ENCODE results near the gene CD164L2.

The CD164L2 gene

DNA sequence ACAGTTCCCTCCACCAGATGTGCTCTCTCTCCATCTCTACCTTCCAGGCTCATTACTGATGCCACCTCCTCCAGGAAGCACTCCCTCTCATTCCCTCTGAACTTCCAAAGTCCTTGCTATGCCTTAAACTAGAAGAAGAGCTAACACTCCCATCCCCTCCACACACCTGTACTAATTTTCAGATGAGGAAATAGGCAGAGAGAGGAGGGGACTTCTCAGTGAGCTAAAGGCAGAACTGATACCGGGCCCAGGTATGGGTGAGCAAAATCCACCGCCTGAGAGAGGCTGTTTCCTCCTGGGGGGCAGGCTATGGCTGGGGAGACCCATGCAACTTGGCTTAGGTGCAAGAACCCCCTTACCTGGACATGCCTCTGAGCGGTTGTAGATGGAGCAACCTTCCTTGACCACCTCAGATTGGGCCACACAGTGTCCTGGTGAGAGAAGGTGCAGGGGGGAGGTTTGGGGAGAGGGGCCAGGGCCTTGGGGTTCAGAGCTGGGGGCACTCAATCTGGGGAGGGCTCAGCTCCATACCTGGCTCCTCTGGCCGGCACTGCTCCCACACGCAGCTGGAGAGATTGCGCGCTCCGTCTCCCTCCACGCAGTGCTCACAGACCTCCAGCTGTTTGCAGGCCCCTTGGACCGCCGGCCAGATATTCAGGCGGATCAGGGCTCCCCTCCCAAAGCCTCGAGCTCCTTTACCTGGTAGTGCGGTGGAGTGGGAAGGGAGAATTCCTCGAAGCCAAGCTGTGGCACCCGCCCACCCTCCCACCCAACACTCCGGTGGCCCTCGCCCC is 967 bp downstream of the CD164L2 start:
- Histone ChIP-seq H3K4me3 (no peak overlapping the region), H3K9ac (ENCODE audit: insufficient read length) (no peak overlapping the region), H3K36me3 (ENCODE audit: insufficient read depth, low read length) (no peaks in the 10 kb centered on the region), H3K9me3 (ENCODE audit: low read depth, low read length) (no peaks in the 10 kb centered on the region), H3K27ac (no peak overlapping the region)
- TF ChIP-seq EZH2 (IDR thresholded peaks at IDR 0.05) = no peak
- no peak for TF ChIP-seq FOXP2 (optimal IDR thresholded peaks at IDR 0.05; ENCODE audit: control extremely low read depth, extremely low read length, insufficient read depth)
- TF ChIP-seq POLR2AphosphoS5 (IDR thresholded peaks at IDR 0.05; ENCODE audit: borderline replicate concordance, low read depth, low read length) = no peak
- no peak for DNase-seq (ENCODE audit: low read depth, low spot score)

DNA sequence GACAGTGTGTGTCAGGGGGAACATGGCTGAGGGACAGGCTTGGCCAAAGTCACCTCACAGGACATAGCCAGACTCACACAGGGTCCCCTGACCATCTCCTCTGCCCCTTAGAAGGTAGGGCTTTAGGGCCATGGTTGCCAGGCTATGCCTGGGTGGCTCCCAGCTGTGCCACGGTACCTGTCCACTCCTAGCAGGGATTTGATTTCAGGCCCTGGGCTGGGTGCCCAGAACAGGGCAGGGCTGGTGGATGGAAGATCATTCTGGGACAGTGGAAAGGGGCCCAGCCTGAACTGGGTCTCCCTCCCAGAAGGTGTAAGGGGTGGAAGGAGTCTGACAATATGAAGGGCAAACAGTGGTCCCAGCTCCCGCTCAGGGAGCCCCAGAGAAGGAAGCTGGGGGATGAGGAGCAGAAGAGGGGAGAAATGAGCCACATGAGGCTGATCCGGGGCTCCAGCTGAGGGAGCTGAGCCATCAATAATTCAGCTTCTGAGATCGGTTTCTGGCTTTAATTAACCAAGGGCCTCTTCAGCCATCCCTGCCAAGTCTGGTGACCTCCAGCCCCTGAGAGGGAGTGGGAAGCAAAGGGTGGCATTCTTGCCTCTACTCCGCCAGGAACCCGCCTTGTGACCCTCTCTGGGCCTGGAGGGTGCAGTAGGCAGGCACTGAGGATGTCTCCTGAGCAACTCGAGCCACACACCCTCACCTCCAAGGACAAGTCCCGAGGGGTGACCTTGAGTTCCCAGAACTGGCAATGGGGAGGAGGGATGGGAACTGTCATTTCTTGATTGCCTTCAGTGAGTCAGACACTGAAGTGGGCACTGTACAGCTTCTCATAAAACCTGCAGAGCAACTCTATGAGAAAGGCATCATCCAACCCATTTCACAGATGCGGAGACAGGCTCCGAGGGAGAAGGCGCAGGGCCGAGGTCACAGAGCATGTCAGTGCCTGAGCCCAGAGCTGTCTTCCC is 2.1 kb downstream of the CD164L2 start:
- Histone ChIP-seq H3K4me3 (no peak overlapping the region), H3K27ac (no peak overlapping the region), H3K9ac (ENCODE audit: insufficient read length) (no peak overlapping the region), H3K9me3 (ENCODE audit: low read depth, low read length) (no peaks in the 10 kb centered on the region), H3K36me3 (ENCODE audit: insufficient read depth, low read length) (no peaks in the 10 kb centered on the region)
- TF ChIP-seq FOXP2 (optimal IDR thresholded peaks at IDR 0.05; ENCODE audit: control extremely low read depth, extremely low read length, insufficient read depth) (no peak), EZH2 (IDR thresholded peaks at IDR 0.05) (no peak), POLR2AphosphoS5 (IDR thresholded peaks at IDR 0.05; ENCODE audit: borderline replicate concordance, low read depth, low read length) (no peak)
- DNase-seq (ENCODE audit: low read depth, low spot score) = no peak

GRCh38 chr1:27380224-27380623 is 2.9 kb downstream of the CD164L2 start:
- H3K4me3 ChIP-seq = no peak overlapping the region
- H3K36me3 ChIP-seq (ENCODE audit: insufficient read depth, low read length) = no peaks in the 10 kb centered on the region
- no peaks in the 10 kb centered on the region for H3K9me3 ChIP-seq (ENCODE audit: low read depth, low read length)
- no peak overlapping the region for H3K9ac ChIP-seq (ENCODE audit: insufficient read length)
- no peak overlapping the region for H3K27ac ChIP-seq
- DNase-seq (ENCODE audit: low read depth, low spot score) = no peak
- no peak for TF ChIP-seq FOXP2 (optimal IDR thresholded peaks at IDR 0.05; ENCODE audit: control extremely low read depth, extremely low read length, insufficient read depth)
- no peak for TF ChIP-seq EZH2 (IDR thresholded peaks at IDR 0.05)

DNA sequence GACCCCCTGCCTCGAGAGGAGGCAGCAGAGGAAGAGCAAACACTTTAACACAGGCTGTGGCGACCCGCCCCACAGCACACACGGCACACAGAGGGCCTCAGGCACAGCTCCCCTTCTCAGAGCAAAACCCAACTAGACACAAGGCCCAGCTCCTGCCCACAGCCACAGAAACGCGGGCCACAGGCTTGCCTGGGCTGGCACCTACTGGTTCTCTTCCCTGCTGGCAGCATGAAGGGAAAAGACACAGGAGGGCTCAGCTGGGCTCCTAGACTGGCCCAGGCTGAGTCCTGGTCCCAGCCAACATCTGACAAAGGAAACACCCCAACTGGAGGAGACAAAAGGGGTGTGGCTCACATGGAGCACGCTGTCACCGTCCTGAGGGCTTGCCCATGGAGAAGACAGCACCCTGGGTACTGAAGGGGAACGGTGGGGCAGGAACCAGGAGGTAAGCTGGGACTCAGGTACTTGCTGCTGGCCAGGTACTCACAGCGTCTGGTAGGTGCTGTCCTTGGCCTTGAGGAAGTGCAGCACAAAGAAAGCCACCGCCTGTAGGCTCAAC is 3.5 kb downstream of the CD164L2 start:
- TF ChIP-seq EZH2 (IDR thresholded peaks at IDR 0.05) (no peak), FOXP2 (optimal IDR thresholded peaks at IDR 0.05; ENCODE audit: control extremely low read depth, extremely low read length, insufficient read depth) (no peak), POLR2AphosphoS5 (IDR thresholded peaks at IDR 0.05; ENCODE audit: borderline replicate concordance, low read depth, low read length) (no peak)
- Histone ChIP-seq H3K9ac (ENCODE audit: insufficient read length) (no peak overlapping the region), H3K9me3 (ENCODE audit: low read depth, low read length) (no peaks in the 10 kb centered on the region), H3K27ac (no peak overlapping the region), H3K4me3 (no peak overlapping the region), H3K36me3 (ENCODE audit: insufficient read depth, low read length) (no peaks in the 10 kb centered on the region)
- DNase-seq (ENCODE audit: low read depth, low spot score) = no peak

GRCh38 chr1:27377760-27378495 is 5.2 kb downstream of the CD164L2 start:
- TF ChIP-seq FOXP2 (optimal IDR thresholded peaks at IDR 0.05; ENCODE audit: control extremely low read depth, extremely low read length, insufficient read depth) = no peak
- TF ChIP-seq EZH2 (IDR thresholded peaks at IDR 0.05) = no peak
- no peak for TF ChIP-seq POLR2AphosphoS5 (IDR thresholded peaks at IDR 0.05; ENCODE audit: borderline replicate concordance, low read depth, low read length)
- Histone ChIP-seq H3K36me3 (ENCODE audit: insufficient read depth, low read length) (no peaks in the 10 kb centered on the region), H3K9me3 (ENCODE audit: low read depth, low read length) (no peaks in the 10 kb centered on the region), H3K9ac (ENCODE audit: insufficient read length) (no peak overlapping the region), H3K4me3 (no peak overlapping the region), H3K27ac (no peak overlapping the region)
- no peak for DNase-seq (ENCODE audit: low read depth, low spot score)

GRCh38 chr1:27374362-27375086 is 8.6 kb downstream of the CD164L2 start, which contains the start of gene FCN3:
Gene FCN3 (minus strand): TSS chr1:27374824. CDS start chr1:27374818, 6 bp downstream.
- TF ChIP-seq POLR2AphosphoS5 (IDR thresholded peaks at IDR 0.05; ENCODE audit: borderline replicate concordance, low read depth, low read length) (no peak), FOXP2 (optimal IDR thresholded peaks at IDR 0.05; ENCODE audit: control extremely low read depth, extremely low read length, insufficient read depth) (no peak), EZH2 (IDR thresholded peaks at IDR 0.05) (no peak)
- no peak within 1 kb of the TSS for H3K27ac ChIP-seq
- no peaks in the 10 kb centered on the region for H3K9me3 ChIP-seq (ENCODE audit: low read depth, low read length)
- no peaks in the 10 kb centered on the region for H3K36me3 ChIP-seq (ENCODE audit: insufficient read depth, low read length)
- H3K9ac ChIP-seq (ENCODE audit: insufficient read length) = no peak within 1 kb of the TSS
- no peak within 1 kb of the TSS for H3K4me3 ChIP-seq
- no peak for DNase-seq (ENCODE audit: low read depth, low spot score)
